HG03103 (cell line): ENCODE measurements around the gene TVP23A.
"Not testable (repeated sequence)": the region's sequence is repeated elsewhere in the genome, so short reads cannot be mapped to it uniquely, and the experiment has no call there.

Experiments
- ATAC-seq: cut with Tn5 transposase; IDR thresholded peaks from one replicate; pipeline ENCODE4 v1.9.1; 2021; ENCODE audit warnings: low read depth; ENCODE audit not compliant: unreplicated experiment

Gene TVP23A

GRCh38 chr16:10753670-10754069, 64.9 kb downstream of the TVP23A start:
- ATAC-seq, result no peak

GRCh38 chr16:10752843-10753523, 65.6 kb downstream of the TVP23A start:
- peak; percentile 61 for ATAC-seq

- ATAC-seq, result no peak
Observed at GRCh38 chr16:10751291-10751697, 67.3 kb downstream of the TVP23A start.

GRCh38 chr16:10750793-10751192, 67.8 kb downstream of the TVP23A start:
- no peak for ATAC-seq

- no peak for ATAC-seq
Observed at GRCh38 chr16:10745841-10746240, 72.8 kb downstream of the TVP23A start.

- ATAC-seq, result no peak
Observed at GRCh38 chr16:10744370-10745030, 74.1 kb downstream of the TVP23A start.

GRCh38 chr16:10743610-10744369, 74.8 kb downstream of the TVP23A start, which contains the start of gene NUBP1:
Gene NUBP1 (plus strand): TSS chr16:10743842. CDS start chr16:10743864, 22 bp downstream.
- ATAC-seq, result peak; percentile 75

GRCh38 chr16:10743227-10743609, 75.4 kb downstream of the TVP23A start:
- ATAC-seq, result no peak

GRCh38 chr16:10741844-10742243, 76.8 kb downstream of the TVP23A start:
- ATAC-seq, result no peak

GRCh38 chr16:10741249-10741648, 77.3 kb downstream of the TVP23A start:
- not testable (repeated sequence) for ATAC-seq

GRCh38 chr16:10740845-10741208, 77.8 kb downstream of the TVP23A start:
- no peak for ATAC-seq

GRCh38 chr16:10740000-10740844, 78.4 kb downstream of the TVP23A start:
- ATAC-seq, result no peak

- ATAC-seq, result peak; percentile 56
Observed at GRCh38 chr16:10738231-10739077, 80.1 kb downstream of the TVP23A start.

- ATAC-seq, result peak; percentile 37
Observed at GRCh38 chr16:10737068-10737625, 81.4 kb downstream of the TVP23A start.

GRCh38 chr16:10731790-10732189, 86.8 kb downstream of the TVP23A start:
- ATAC-seq, result no peak

- no peak for ATAC-seq
Observed at GRCh38 chr16:10729104-10730048, 89.2 kb downstream of the TVP23A start.

GRCh38 chr16:10728003-10728887, 90.3 kb downstream of the TVP23A start:
- no peak for ATAC-seq
